Cardiac ventricle fibroblast (primary cell): Measurements from ENCODE around the gene CSAG2. TPM values are rescaled to one million over a fixed set of nuclear protein-coding genes. Genes with fewer than 3 reads are reported as not detected.

ENCODE experiments used
- total RNA-seq: library from RNA; depleted of rRNA; stranded (reverse); fragments of >200 nt; gene quantifications from 2 replicates; pipeline ENCODE4 v1.2.3, GENCODE V29; 2015

CSAG2 gene
- not detected in 2 replicates for total RNA-seq

GRCh38 chrX:152709173-152709572 lies at the start of gene CSAG2:
TSS of gene CSAG2 (minus strand) at chrX:152709273. CDS start at chrX:152709112, 161 bp downstream.

GRCh38 chrX:152753686-152754650 lies 44.9 kb upstream of the CSAG2 start, which contains the start of gene MAGEA2:
TSS of gene MAGEA2 (minus strand) at chrX:152753842. CDS start at chrX:152751363, 2,479 bp downstream.

DNA sequence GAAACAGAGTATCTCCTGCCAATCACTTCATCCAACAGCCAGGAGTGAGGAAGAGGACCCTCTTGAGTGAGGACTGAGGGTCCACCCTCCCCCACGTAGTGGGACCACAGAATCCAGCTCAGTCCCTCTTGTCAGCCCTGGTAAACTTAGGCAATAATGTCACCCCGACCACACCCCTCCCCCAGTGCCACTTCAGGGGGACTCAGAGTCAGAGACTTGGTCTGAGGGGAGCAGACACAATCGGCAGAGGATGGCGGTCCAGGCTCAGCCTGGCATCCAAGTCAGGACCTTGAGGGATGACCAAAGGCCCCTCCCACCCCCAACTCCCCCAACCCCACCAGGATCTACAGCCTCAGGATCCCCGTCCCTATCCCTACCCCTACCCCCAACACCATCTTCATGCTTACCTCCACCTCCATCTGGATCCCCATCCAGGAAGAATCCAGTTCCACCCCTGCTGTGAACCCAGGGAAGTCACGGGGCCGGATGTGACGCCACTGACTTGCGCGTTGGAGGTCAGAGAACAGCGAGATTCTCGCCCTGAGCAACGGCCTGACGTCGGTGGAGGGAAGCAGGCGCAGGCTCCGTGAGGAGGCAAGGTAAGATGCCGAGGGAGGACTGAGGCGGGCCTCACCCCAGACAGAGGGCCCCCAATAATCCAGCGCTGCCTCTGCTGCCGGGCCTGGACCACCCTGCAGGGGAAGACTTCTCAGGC lies 24.3 kb upstream of the CSAG2 start, which contains the start of the genes CSAG1 and MAGEA12:
Gene CSAG1, minus strand, starts transcription at position 461 of the 715 bp plus-strand sequence. CDS start 1,261 bp downstream, outside the sequence.
Gene MAGEA12, plus strand, starts transcription at position 497 of the 715 bp plus-strand sequence. CDS start 2,405 bp downstream, outside the sequence.

GRCh38 chrX:152713815-152714787 lies 5.0 kb upstream of the CSAG2 start, which contains the start of gene MAGEA2B:
TSS of gene MAGEA2B (plus strand) at chrX:152714628. CDS start at chrX:152717107, 2,479 bp downstream.

DNA sequence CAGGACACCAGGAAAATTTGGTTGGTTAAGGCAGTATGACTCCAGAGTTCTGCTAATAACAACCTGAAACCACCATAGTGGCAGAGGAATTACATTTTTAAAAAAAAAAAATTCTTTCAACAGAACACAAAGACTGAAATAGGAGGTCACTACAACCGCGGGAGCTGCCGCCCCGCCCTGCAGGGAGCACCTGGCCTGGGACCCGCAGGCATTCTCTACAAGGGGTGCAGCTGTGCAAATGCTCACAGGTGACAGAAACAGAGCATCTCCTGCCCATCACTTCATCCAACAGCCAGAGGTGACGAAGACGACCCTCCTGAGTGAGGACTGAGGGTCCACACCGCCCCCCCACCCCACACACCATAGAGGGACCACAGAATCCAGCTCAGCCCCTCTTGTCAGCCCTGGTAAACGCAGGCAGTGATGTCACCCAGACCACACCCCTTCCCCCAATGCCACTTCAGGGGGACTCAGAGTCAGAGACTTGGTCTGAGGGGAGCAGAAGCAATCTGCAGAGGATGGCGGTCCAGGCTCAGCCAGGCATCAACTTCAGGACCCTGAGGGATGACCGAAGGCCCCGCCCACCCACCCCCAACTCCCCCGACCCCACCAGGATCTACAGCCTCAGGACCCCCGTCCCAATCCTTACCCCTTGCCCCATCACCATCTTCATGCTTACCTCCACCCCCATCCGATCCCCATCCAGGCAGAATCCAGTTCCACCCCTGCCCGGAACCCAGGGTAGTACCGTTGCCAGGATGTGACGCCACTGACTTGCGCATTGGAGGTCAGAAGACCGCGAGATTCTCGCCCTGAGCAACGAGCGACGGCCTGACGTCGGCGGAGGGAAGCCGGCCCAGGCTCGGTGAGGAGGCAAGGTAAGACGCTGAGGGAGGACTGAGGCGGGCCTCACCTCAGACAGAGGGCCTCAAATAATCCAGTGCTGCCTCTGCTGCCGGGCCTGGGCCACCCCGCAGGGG lies 10.8 kb downstream of the CSAG2 start, which contains the start of gene MAGEA3:
Gene MAGEA3, plus strand, starts transcription at position 843 of the 980 bp plus-strand sequence. CDS start 2,039 bp downstream, outside the sequence.

Other genes starting within 250 kb of the CSAG2 start
- not detected in 2 replicates for gene GABRQ, start 71.4 kb downstream of the CSAG2 start, total RNA-seq
- not detected in 2 replicates for gene MAGEA3, start 10.5 kb downstream of the CSAG2 start, total RNA-seq
- not detected in 2 replicates for gene MAGEA2B, start 5.4 kb upstream of the CSAG2 start, total RNA-seq
- not detected in 2 replicates for gene CSAG1, start 24.4 kb upstream of the CSAG2 start, total RNA-seq
- gene MAGEA12, start 24.5 kb upstream of the CSAG2 start, total RNA-seq: not detected in 2 replicates
- not detected in 2 replicates for gene MAGEA2, start 44.6 kb upstream of the CSAG2 start, total RNA-seq
- gene CSAG3, start 49.9 kb upstream of the CSAG2 start, total RNA-seq: not detected in 2 replicates
- not detected in 2 replicates for gene MAGEA6, start 60.4 kb upstream of the CSAG2 start, total RNA-seq
- 26.8 and 31.7 TPM in 2 replicates for gene CETN2, start 121.5 kb upstream of the CSAG2 start, total RNA-seq
- gene NSDHL, start 121.8 kb upstream of the CSAG2 start, total RNA-seq: 18.3 and 20.3 TPM in 2 replicates
- 1.6 and 2.2 TPM in 2 replicates for gene ZNF185, start 188.8 kb upstream of the CSAG2 start, total RNA-seq